SK-N-SH treated with all-trans-retinoic acid at 6 μM for 48 hours (cell line): ENCODE data around the gene SRGAP1.

ENCODE experiments used
- ATAC-seq: fragments of 200-7000 bp; cut with Tn5 transposase; 3 replicates; pipeline ENCODE4 v1.9.1; 2020; ENCODE audit warnings: mild to moderate bottlenecking, moderate library complexity
- BACH2 ChIP-seq: fragments of 250-450 bp; sonication (Bioruptor Pico); IDR thresholded peaks from 2 replicates; pipeline ENCODE4 v1.9.0; 2021; ENCODE audit warnings: mild to moderate bottlenecking, borderline replicate concordance
- CREB5 ChIP-seq: fragments of 250-450 bp; sonication (Bioruptor Pico); IDR thresholded peaks from 2 replicates; pipeline ENCODE4 v1.5.1; 2020; ENCODE audit warnings: low read depth, mild to moderate bottlenecking, moderate library complexity
- CSDC2 ChIP-seq: fragments of 250-450 bp; sonication (Bioruptor Pico); IDR thresholded peaks from 2 replicates; pipeline ENCODE4 v1.5.0; 2020; ENCODE audit warnings: mild to moderate bottlenecking, moderate library complexity
- ESRRG ChIP-seq: fragments of 250-450 bp; sonication (Bioruptor Pico); IDR thresholded peaks from 2 replicates; pipeline ENCODE4 v1.6.1; 2021; ENCODE audit warnings: mild to moderate bottlenecking
- ISL1 ChIP-seq: fragments of 250-450 bp; sonication (Bioruptor Pico); IDR thresholded peaks from 2 replicates; pipeline ENCODE4 v2.1.2; 2022; ENCODE audit warnings: mild to moderate bottlenecking, moderate library complexity
- OSR1 ChIP-seq: fragments of 250-450 bp; sonication (Bioruptor Pico); IDR thresholded peaks from 2 replicates; pipeline ENCODE4 v1.8.0; 2022; ENCODE audit warnings: moderate library complexity, mild to moderate bottlenecking, inconsistent platforms
- PATZ1 ChIP-seq: fragments of 250-450 bp; sonication (Bioruptor Pico); IDR thresholded peaks from 2 replicates; pipeline ENCODE4 v1.8.0; 2020; ENCODE audit warnings: mild to moderate bottlenecking, moderate library complexity, borderline replicate concordance
- POU6F1 ChIP-seq: fragments of 250-450 bp; sonication (Bioruptor Pico); IDR thresholded peaks from 2 replicates; pipeline ENCODE4 v1.8.0; 2021; ENCODE audit warnings: low read depth, mild to moderate bottlenecking, moderate library complexity, borderline replicate concordance
- PPARA ChIP-seq: fragments of 250-450 bp; sonication (Bioruptor Pico); IDR thresholded peaks from 2 replicates; pipeline ENCODE4 v1.5.0; 2020; ENCODE audit warnings: mild to moderate bottlenecking, borderline replicate concordance
- RARB ChIP-seq: fragments of 250-450 bp; sonication (Bioruptor Pico); IDR thresholded peaks from 2 replicates; pipeline ENCODE4 v1.8.0; 2021; ENCODE audit warnings: mild to moderate bottlenecking, moderate library complexity
- SNAI2 ChIP-seq: fragments of 250-450 bp; sonication (Bioruptor Pico); IDR thresholded peaks from 2 replicates; pipeline ENCODE4 v1.5.0; 2020; ENCODE audit warnings: mild to moderate bottlenecking, moderate library complexity
- TCF4 ChIP-seq: fragments of 250-450 bp; sonication (Bioruptor Pico); IDR thresholded peaks from 2 replicates; pipeline ENCODE4 v1.8.0; 2021; ENCODE audit warnings: mild to moderate bottlenecking, moderate library complexity, borderline replicate concordance
- TOX ChIP-seq: fragments of 250-450 bp; sonication (Bioruptor Pico); IDR thresholded peaks from 2 replicates; pipeline ENCODE4 v1.8.0; 2021; ENCODE audit warnings: mild to moderate bottlenecking, moderate library complexity, borderline replicate concordance
- ZC3H10 ChIP-seq: fragments of 250-450 bp; sonication (Bioruptor Pico); IDR thresholded peaks from 2 replicates; pipeline ENCODE4 v1.5.1; 2021; ENCODE audit warnings: mild to moderate bottlenecking, moderate library complexity
- ZFP3 ChIP-seq: fragments of 250-450 bp; sonication (Bioruptor Pico); IDR thresholded peaks from 2 replicates; pipeline ENCODE4 v1.5.0; 2020; ENCODE audit warnings: mild to moderate bottlenecking, moderate library complexity
- ZFP30 ChIP-seq: fragments of 450-650 bp; formaldehyde crosslinking; IDR thresholded peaks from 2 replicates; pipeline ENCODE4 v1.5.0; 2022; ENCODE audit warnings: mild to moderate bottlenecking, moderate library complexity
- ZNF565 ChIP-seq: fragments of 450-650 bp; formaldehyde crosslinking; conservative IDR thresholded peaks from 2 replicates; pipeline ENCODE4 v1.5.0; 2020; ENCODE audit warnings: low read depth, mild to moderate bottlenecking, moderate library complexity
- ZNF8 ChIP-seq: fragments of 450-650 bp; formaldehyde crosslinking; IDR thresholded peaks from 2 replicates; pipeline ENCODE4 v1.5.0; 2020; ENCODE audit warnings: mild to moderate bottlenecking, moderate library complexity
- TF ChIP-seq, protein P1 (sequence below): fragments of 250-450 bp; sonication (Bioruptor Pico); IDR thresholded peaks from 2 replicates; pipeline ENCODE4 v1.5.1; 2021; ENCODE audit warnings: mild to moderate bottlenecking, moderate library complexity

Gene SRGAP1

DNA sequence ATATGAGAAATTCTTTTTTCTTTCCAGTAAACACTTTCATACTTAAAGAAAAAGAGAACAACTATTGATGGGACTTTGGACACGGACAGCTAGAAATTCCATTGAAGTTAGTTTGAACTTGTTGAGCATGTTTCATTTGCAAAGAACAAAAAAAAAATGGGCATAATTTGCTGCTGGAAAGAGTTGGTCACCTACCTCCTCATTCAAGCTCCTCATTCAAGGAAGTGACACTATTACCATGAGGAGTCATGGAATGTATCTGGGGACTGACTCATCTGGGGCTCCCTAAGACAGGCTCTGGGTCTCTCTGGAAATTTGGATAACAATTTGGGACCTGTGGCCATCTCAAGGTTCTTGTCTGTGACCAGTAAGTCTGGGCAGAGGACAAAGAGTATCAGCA is 327.2 kb downstream of the SRGAP1 start:
- ATAC-seq = peak; percentile 73
- no peak for TF ChIP-seq SNAI2 (CRISPR knock-in tag)
- TF ChIP-seq CREB5 = no peak
- TF ChIP-seq CSDC2 (CRISPR knock-in tag) = no peak
- TF ChIP-seq PATZ1 (CRISPR knock-in tag) = no peak
- no peak for TF ChIP-seq RARB (CRISPR knock-in tag)
- no peak for TF ChIP-seq BACH2 (CRISPR knock-in tag)
- TF ChIP-seq ZNF8 = no peak
- no peak for TF ChIP-seq ZFP30 (CRISPR knock-in tag)
- no peak for TF ChIP-seq TOX
- no peak for TF ChIP-seq TCF4

DNA sequence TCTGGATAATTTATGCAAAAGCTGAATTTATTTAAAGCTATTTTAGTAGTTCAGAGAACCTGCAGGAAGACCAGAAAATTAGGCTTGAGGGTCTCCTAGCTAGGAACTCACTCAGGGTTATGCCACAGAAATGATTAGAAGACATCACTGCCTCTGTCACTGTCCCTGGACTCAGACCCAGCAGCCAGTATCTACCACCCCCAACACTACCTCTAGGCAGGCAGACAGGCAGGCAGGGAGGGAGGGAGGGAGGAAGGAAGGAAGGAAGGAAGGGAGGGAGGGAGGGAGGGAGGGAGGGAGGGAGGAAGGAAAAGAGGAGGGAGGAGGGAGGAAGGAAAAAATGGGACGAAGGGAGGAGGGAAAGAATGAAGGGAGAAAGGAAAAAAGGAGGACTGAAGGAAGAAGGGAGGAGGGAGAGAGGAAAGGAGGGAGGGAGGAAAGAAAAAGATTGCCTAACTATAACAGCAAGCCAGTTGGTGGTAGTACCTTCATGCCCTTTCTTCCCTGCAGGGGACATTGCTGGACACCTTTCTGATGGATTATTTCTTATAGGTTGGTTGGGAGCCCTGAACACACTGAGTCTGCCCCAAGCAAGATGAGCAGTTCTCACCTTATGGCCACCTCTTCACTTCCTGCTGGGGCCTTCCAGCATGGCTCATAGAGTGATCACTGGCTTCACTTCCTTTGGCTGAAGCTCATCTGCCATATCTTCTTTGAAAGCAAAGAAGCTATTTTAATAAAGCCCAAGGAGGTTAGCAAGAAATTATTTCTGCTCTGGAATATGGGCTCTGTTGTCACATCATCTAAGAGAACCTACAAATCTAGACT is 327.9 kb downstream of the SRGAP1 start:
- TF ChIP-seq RARB (CRISPR knock-in tag) (no peak), POU6F1 (CRISPR knock-in tag) (no peak), TCF4 (no peak), ZFP30 (CRISPR knock-in tag) (no peak), ZC3H10 (CRISPR knock-in tag) (no peak), ZFP3 (CRISPR knock-in tag) (no peak), PATZ1 (CRISPR knock-in tag) (no peak), OSR1 (CRISPR knock-in tag) (no peak)
- TF ChIP-seq, all 23 proteins: peak for 0
- peak; percentile 55 for ATAC-seq

- TF ChIP-seq, protein P1, sequence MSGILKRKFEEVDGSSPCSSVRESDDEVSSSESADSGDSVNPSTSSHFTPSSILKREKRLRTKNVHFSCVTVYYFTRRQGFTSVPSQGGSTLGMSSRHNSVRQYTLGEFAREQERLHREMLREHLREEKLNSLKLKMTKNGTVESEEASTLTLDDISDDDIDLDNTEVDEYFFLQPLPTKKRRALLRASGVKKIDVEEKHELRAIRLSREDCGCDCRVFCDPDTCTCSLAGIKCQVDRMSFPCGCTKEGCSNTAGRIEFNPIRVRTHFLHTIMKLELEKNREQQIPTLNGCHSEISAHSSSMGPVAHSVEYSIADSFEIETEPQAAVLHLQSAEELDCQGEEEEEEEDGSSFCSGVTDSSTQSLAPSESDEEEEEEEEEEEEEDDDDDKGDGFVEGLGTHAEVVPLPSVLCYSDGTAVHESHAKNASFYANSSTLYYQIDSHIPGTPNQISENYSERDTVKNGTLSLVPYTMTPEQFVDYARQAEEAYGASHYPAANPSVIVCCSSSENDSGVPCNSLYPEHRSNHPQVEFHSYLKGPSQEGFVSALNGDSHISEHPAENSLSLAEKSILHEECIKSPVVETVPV (CRISPR knock-in tag) = no peak
- TF ChIP-seq ESRRG (CRISPR knock-in tag) = no peak
- TF ChIP-seq PPARA (CRISPR knock-in tag) = no peak
- no peak for TF ChIP-seq CREB5
- no peak for TF ChIP-seq ISL1
- TF ChIP-seq BACH2 (CRISPR knock-in tag) = no peak
- no peak for TF ChIP-seq SNAI2 (CRISPR knock-in tag)
- no peak for TF ChIP-seq CSDC2 (CRISPR knock-in tag)
- TF ChIP-seq ZNF565 (CRISPR knock-in tag) = no peak
- TF ChIP-seq ZFP30 (CRISPR knock-in tag) = no peak
- no peak for TF ChIP-seq PATZ1 (CRISPR knock-in tag)
- TF ChIP-seq, all 23 proteins: peak for 0
- no peak for ATAC-seq
These were observed 329.0 kb downstream of the SRGAP1 start for GRCh38 chr12:64173456-64173855.
